ENCODE results near the gene DEPDC1. TPM values are rescaled to one million over a fixed set of nuclear protein-coding genes. Genes with fewer than 3 reads are reported as not detected.
"Not testable (repeated sequence)": the region's sequence is repeated elsewhere in the genome, so short reads cannot be mapped to it uniquely, and the experiment has no call there.

Gene DEPDC1
- polyA plus RNA-seq, 3 donors, result 15.7 to 17.2 (median 16.8) TPM

GRCh38 chr1:68476626-68477025, 20.3 kb downstream of the DEPDC1 start:
- not testable (repeated sequence) for DNase-seq (ENCODE audit: low read depth in 3 of 3, low spot score in 2 of 3)

DNA sequence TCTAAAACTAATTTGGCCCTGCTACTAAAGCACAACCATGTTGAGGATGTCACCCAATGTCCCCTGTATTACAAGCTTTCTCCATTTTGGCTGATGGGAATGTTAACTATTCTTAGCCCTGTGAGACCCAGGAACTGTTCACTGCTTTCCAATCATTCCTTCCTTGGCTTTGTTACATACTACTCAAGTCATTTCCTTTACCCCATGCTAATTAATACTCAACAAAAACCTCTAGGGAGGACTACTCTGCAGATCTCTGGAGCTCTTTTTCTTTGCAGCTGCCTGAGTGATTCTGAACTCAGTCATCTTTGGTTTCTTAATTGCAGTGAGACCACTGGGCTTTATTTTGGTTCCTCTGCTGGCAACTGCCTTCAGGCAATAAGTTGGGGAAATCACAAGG, 23.8 kb downstream of the DEPDC1 start:
- DNase-seq (ENCODE audit: low read depth in 3 of 3, low spot score in 2 of 3), result no peak

GRCh38 chr1:68470388-68470970, 26.4 kb downstream of the DEPDC1 start:
- no peak for DNase-seq (ENCODE audit: low read depth in 3 of 3, low spot score in 2 of 3)

DNA sequence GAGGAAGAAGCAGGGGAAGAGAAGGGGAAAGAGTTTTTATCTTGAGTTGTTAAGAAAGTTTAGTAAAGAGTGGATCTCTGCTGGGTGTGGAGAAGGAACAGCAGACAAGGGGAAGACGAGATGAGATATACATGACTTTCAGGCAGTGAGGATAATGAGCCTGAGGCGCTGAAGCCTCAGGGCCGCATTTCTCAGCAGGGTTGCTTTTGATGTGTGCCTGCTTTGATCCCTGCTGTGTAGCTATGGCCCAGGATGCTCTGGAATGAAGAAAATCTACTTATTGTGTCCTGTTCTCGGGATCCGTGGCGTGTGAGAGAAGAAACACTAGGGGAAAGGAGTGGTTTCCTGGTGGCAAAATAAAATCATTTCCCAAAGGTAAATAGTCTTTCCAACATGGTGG, 32.0 kb downstream of the DEPDC1 start:
- DNase-seq (ENCODE audit: low read depth in 3 of 3, low spot score in 2 of 3), result no peak

DNA sequence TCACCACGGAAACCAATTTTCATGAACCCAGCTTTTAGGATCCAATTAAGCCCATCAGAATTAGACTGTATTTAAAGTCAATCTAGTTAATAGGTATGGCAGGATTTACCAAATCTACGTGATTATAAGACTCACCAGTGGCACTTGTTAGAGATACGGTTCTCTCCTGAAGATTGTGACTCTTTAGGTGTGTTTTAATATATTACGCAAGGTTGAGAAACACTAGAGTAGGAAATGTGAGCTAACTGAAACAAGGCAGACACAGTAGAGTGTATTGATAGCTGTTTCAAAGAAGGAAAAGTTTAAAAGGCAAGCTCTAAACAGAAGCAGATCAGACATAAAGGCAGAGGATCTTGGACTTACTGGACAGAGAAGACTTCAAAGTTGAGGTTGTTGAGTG, 35.9 kb downstream of the DEPDC1 start:
- no peak for DNase-seq (ENCODE audit: low read depth in 3 of 3, low spot score in 2 of 3)

GRCh38 chr1:68459796-68460195, 37.1 kb downstream of the DEPDC1 start:
- no peak for DNase-seq (ENCODE audit: low read depth in 3 of 3, low spot score in 2 of 3)

- no peak for DNase-seq (ENCODE audit: low read depth in 3 of 3, low spot score in 2 of 3)
These were observed 37.8 kb downstream of the DEPDC1 start for GRCh38 chr1:68459091-68459490.

DNA sequence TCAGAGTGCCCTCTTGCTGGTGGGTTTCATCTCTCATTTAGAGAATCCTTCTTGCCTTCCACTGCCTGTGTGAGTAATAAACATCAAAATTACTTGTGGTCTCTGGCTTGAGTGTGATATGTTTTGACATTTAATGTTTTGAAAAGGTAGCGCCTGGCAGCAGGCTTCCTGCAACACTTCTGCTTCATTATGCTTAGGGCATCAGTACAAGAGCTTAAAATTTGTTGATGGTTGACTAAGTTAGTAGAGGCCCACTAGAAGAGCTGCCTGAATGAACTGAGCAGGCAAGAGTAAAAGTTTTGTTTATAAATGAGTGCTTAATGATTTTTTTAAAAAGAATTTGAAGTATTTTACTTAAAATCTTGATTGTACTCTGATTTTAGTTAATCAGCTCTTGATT, 40.7 kb downstream of the DEPDC1 start:
- no peak for DNase-seq (ENCODE audit: low read depth in 3 of 3, low spot score in 2 of 3)

DNA sequence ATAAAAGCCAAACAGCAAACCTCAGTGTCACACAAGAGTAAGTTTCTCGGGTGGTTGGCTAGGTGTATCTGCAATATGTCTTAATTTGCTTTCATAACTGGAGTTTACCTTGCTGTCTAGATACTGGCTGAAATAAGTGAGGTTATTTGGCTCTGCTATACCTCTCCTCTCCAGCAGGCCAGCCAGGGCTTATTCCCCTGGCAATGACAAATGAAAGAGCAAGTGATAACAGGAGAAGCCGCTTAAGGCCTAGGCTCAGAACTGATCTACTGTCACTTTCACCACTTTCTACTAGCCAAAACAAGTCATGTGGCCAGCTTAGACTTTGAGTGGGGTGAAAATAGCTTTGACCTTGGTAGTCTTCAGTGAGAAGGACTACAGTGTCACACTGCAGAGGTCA, 42.3 kb downstream of the DEPDC1 start:
- no peak for DNase-seq (ENCODE audit: low read depth in 3 of 3, low spot score in 2 of 3)

- no peak for DNase-seq (ENCODE audit: low read depth in 3 of 3, low spot score in 2 of 3)
These were observed 43.7 kb downstream of the DEPDC1 start for GRCh38 chr1:68453060-68453670.

GRCh38 chr1:68449901-68450300, 47.0 kb downstream of the DEPDC1 start, which contains the start of gene RPE65:
TSS of gene RPE65 (minus strand) at chr1:68449954. CDS start at chr1:68449905, 49 bp downstream.
- peak in 1 of 3 donors; percentile 21 for DNase-seq (ENCODE audit: low read depth in 3 of 3, low spot score in 2 of 3)

DNA sequence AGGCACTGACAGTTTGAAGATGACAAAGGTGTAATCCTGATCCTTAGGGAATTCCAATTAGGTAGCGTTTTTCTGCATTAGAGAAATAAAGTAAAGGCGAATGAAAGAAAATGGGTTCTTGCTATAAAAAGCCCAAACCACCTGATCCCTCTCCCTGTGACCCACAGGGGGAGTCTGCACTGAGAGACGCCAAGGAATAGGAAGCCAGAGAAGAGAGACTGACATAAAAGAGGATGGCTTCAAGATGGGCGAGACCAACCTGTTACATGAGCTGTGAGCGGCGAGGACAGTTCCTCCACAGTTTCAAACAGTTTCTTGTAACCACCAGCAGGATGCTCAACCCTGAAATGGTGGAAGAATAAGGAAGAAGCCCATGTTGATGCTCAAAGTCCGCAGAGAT, 48.5 kb downstream of the DEPDC1 start:
- DNase-seq (ENCODE audit: low read depth in 3 of 3, low spot score in 2 of 3), result no peak

GRCh38 chr1:68445709-68446108, 51.2 kb downstream of the DEPDC1 start:
- no peak for DNase-seq (ENCODE audit: low read depth in 3 of 3, low spot score in 2 of 3)

- DNase-seq (ENCODE audit: low read depth in 3 of 3, low spot score in 2 of 3), result no peak
These were observed 53.9 kb downstream of the DEPDC1 start for GRCh38 chr1:68442822-68443556.

- no peak for DNase-seq (ENCODE audit: low read depth in 3 of 3, low spot score in 2 of 3)
These were observed 54.9 kb downstream of the DEPDC1 start for GRCh38 chr1:68442006-68442405.

DNA sequence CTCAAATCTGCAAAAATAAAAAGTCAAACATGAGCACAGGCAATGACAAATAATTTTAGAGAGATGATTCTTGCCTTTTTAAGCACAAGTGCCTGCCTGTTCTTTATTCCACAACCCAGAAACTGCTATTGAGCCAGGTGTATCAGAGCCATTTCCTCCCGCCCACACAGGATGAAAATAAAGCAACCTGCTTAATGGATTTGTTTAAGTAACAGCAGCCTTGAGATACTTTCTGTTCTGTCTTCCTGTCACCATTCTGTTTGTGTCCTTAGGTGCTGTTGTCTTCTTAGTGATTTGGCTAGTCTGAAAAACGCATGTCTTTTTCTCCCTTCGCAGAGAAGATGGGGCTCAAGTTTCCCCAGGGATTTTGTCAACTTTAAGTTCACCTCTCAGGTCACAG, 58.6 kb downstream of the DEPDC1 start:
- no peak for DNase-seq (ENCODE audit: low read depth in 3 of 3, low spot score in 2 of 3)

GRCh38 chr1:68433395-68433794, 63.5 kb downstream of the DEPDC1 start:
- DNase-seq (ENCODE audit: low read depth in 3 of 3, low spot score in 2 of 3), result no peak

GRCh38 chr1:68431076-68431475, 65.8 kb downstream of the DEPDC1 start:
- DNase-seq (ENCODE audit: low read depth in 3 of 3, low spot score in 2 of 3), result no peak

- DNase-seq (ENCODE audit: low read depth in 3 of 3, low spot score in 2 of 3), result no peak
These were observed 67.6 kb downstream of the DEPDC1 start for GRCh38 chr1:68429233-68429808.

GRCh38 chr1:68426594-68426993, 70.3 kb downstream of the DEPDC1 start:
- DNase-seq (ENCODE audit: low read depth in 3 of 3, low spot score in 2 of 3), result no peak
